Measurements from ENCODE around the gene LIN37.
"Not testable (repeated sequence)": the region's sequence is repeated elsewhere in the genome, so short reads cannot be mapped to it uniquely, and the experiment has no call there.

LIN37 gene

DNA sequence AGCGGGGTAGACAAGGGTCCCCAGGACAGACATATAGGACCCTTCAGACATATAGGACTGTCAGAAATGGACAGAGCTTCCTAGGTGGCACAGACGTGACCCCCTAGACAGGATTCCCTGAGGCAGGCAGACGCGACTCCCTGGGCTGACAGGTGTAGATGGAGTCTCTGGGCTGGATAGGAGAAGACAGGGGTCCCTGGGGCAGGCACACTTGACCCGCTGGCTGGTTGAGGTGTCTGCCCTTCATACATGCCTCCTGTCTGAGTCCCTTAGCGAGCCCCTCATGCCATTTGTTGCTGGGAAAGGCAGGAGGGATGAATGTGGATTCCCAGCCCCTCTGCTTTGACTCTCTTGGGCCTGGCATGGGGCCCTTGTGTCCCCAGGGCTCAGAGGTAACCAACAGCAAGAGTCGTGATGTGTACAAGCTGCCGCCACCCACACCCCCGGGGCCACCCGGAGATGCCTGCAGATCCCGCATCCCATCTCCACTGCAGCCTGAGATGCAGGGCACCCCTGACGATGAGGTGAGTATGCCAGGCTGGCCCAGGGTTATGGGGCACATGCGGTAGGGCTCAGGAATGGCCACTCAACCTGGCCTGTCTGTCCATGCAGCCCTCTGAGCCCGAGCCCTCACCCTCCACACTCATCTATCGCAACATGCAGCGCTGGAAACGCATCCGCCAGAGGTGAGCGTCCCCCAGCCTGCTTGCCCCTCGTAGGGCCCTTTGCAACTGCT lies 5.4 kb downstream of the LIN37 start:
- no peak for DNase-seq

GRCh38 chr19:35754370-35755130 lies 6.2 kb downstream of the LIN37 start:
- no peak for DNase-seq

DNA sequence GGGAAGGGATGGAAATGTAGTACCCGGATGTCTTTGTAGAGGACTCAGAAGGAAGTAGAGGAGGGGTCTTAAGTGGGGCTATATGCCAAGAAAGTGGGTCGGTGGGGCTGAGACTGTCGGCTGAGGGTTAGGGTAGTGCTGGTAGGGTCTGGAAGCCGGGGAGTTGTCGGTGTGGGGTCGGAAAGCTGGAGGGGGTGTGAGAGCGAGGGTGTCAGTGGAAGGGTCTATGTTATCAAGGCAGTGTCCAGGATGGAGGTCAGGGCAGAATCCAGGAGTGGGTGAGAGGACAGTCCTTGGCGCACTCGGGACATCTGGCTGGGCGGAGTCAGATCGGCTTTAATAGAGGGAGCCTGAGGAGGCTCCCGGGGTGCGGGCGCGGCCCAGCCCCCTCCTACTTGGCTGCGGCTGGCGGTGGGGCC lies 6.8 kb downstream of the LIN37 start:
- no peak for DNase-seq

DNA sequence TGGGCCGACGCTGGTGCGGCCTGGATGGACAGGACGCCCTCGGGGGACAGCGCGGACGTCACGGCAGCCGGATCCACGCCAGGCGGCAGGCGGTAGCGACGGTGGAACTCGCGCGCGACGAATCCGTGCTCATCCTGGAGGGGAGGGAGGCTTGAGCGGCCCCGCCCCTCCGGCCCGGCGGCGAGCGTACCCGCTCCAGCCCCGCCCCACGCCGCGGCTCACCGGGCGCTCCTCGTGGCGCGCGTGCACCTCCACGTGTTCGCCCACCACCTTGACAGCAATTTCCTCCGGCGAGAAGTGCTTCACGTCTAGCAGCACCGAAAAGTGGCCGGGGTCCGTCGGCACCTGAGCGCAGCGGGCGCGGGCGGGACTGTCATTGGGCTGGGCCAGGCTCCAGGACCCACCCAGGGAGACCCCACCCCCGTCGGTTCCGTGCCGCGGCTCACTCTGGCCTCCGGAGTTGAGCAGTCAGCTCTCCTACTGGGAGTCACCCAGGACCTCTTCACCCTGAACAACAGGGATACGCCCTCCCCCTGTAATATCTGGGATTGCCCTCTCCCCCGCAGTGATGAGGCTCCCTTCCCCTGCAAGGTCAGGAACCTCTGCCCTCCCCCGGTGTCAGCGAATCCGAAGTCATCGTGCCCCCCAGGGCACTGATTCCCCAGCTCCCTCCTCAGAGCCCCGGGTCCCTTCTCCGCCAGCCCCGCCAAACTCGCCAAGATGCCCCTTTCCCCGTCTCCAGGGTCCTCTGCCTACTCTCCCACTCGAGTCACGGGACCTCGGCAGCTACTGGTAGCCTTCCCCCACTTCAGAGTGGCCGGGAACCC lies 7.4 kb downstream of the LIN37 start:
- no peak for DNase-seq

GRCh38 chr19:35756377-35757230 lies 8.2 kb downstream of the LIN37 start, which contains the start of gene HSPB6:
HSPB6 (minus strand) TSS chr19:35757029; CDS start chr19:35757008, 21 bp downstream.
- DNase-seq = no peak

GRCh38 chr19:35757231-35757748 lies 8.9 kb downstream of the LIN37 start:
- DNase-seq = no peak

- DNase-seq = peak; percentile 99
These were observed 9.6 kb downstream of the LIN37 start, which contains the start of gene PROSER3 for GRCh38 chr19:35757749-35758608. PROSER3 (plus strand) TSS chr19:35758176; CDS start chr19:35758216, 40 bp downstream.

DNA sequence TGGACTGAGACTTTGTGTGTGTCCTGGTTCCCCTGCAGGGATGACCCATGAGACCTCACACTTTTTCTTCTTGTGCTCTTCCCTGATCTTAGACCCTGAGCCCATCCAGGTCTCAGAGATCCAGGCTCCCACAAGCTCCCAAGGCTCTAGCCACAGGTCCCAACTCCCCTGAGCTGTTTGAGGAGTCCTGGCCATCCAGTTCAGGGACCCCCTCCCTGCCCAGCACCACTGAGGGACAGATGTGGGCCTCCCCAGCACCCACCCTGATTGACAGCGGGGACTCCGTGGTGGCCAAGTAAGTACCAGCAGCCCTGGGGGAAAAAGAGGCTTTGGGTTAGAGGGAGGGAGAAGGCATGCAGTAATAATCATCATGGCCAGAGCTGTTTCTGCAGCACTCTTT lies 11.3 kb downstream of the LIN37 start:
- DNase-seq = no peak

GRCh38 chr19:35760711-35761349 lies 12.5 kb downstream of the LIN37 start:
- DNase-seq = no peak

- no peak for DNase-seq
These were observed 16.3 kb downstream of the LIN37 start for GRCh38 chr19:35764432-35765315.

- no peak for DNase-seq
These were observed 18.3 kb downstream of the LIN37 start for GRCh38 chr19:35766571-35767104.

- no peak for DNase-seq
These were observed 19.1 kb downstream of the LIN37 start for GRCh38 chr19:35767288-35768081.

GRCh38 chr19:35768082-35768421 lies 19.7 kb downstream of the LIN37 start:
- no peak for DNase-seq

DNA sequence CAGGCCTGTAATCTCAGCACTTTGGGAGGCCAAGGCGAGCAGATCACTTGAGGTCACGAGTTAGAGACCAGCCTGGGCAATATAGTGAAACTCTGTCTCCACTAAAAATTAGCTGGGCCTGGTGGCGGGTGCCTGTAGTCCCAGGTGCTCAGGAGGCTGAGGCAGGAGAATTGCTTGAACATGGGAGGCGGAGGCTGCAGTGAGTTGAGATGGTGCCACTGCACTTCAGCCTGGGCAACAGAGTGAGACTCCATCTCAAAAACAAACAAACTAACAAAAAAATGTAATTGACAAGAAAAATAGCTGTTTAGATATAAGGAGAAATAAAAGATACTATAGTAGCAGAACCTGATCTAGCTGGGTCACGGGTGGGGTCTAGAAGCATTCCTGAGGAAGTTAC lies 24.0 kb downstream of the LIN37 start:
- DNase-seq = not testable (repeated sequence)

- peak; percentile 42 for DNase-seq
These were observed 24.8 kb downstream of the LIN37 start for GRCh38 chr19:35773020-35773806.

DNA sequence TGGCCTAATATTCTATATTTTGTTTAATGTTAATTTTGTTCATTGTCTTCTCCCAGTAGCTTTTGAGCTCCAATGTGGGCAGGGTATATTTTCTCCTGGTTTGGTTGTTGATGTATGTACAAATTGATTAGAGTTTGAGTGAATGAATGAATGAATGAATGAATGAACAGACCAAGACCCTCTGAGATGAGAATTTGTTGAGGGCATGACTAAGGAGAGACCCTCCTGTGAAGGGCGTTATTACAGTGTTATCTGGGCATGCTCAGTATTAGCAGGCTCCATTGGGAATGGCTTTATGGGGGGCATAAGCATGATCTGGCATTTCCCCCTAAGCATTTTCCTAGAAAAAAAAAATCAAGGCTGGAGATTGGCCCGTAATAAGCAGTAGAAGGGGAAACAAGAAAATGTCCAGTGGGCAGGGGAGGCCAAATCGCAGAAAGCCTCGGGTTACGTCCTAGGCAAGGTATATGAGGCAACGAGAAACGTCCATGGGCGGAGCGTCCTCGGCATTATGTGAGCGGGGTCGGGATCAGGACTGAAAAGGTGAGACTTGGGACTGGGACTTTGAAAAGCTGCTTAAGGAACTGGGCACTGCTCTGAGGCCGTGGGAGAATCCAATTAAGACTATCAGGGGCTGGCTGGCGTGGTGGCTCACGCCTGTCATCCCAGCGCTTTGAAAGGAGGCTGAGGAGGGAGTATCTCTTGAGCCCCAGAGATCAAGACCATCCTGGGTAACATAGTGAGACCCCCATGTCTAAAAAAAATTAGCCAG lies 26.1 kb downstream of the LIN37 start:
- no peak for DNase-seq

- DNase-seq = no peak
These were observed 26.6 kb downstream of the LIN37 start for GRCh38 chr19:35775046-35775297.

Measured in inflammatory macrophage treated with lipopolysaccharide for 4 hours (primary cell).